ENCODE data around the gene WIZ.

GRCh38 chr19:15374796-15375440, 74.8 kb downstream of the WIZ start:
- no peak for TF ChIP-seq POLR2A (IDR thresholded peaks at IDR 0.05)
- TF ChIP-seq, protein P1, sequence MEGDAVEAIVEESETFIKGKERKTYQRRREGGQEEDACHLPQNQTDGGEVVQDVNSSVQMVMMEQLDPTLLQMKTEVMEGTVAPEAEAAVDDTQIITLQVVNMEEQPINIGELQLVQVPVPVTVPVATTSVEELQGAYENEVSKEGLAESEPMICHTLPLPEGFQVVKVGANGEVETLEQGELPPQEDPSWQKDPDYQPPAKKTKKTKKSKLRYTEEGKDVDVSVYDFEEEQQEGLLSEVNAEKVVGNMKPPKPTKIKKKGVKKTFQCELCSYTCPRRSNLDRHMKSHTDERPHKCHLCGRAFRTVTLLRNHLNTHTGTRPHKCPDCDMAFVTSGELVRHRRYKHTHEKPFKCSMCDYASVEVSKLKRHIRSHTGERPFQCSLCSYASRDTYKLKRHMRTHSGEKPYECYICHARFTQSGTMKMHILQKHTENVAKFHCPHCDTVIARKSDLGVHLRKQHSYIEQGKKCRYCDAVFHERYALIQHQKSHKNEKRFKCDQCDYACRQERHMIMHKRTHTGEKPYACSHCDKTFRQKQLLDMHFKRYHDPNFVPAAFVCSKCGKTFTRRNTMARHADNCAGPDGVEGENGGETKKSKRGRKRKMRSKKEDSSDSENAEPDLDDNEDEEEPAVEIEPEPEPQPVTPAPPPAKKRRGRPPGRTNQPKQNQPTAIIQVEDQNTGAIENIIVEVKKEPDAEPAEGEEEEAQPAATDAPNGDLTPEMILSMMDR (IDR thresholded peaks at IDR 0.05), result no peak
